GM19395 (cell line): ENCODE measurements around the gene ACAA1.
"Not testable (repeated sequence)": the region's sequence is repeated elsewhere in the genome, so short reads cannot be mapped to it uniquely, and the experiment has no call there.

Experiments used
- ATAC-seq: cut with Tn5 transposase; IDR thresholded peaks from one replicate; pipeline ENCODE4 v1.9.1; 2021; ENCODE audit warnings: mild to moderate bottlenecking, moderate library complexity; ENCODE audit not compliant: unreplicated experiment

ACAA1 gene

GRCh38 chr3:38083871-38084333 is 53.0 kb downstream of the ACAA1 start:
- no peak for ATAC-seq

GRCh38 chr3:38083254-38083653 is 53.7 kb downstream of the ACAA1 start:
- not testable (repeated sequence) for ATAC-seq

GRCh38 chr3:38082296-38082695 is 54.6 kb downstream of the ACAA1 start:
- ATAC-seq: not testable (repeated sequence)

- not testable (repeated sequence) for ATAC-seq
Measured at GRCh38 chr3:38077073-38077472, 59.9 kb downstream of the ACAA1 start.
